NCI-H2107 treated with DMSO at 0.1 percent for 48 hours (cell line): Measurements from ENCODE around the gene FGF10.

Experiments used
- DNase-seq: peaks from one replicate; lab custom pipeline; 2025; ENCODE audit not compliant: unreplicated experiment; lab: John Stamatoyannopoulos, UW

Gene FGF10

DNA sequence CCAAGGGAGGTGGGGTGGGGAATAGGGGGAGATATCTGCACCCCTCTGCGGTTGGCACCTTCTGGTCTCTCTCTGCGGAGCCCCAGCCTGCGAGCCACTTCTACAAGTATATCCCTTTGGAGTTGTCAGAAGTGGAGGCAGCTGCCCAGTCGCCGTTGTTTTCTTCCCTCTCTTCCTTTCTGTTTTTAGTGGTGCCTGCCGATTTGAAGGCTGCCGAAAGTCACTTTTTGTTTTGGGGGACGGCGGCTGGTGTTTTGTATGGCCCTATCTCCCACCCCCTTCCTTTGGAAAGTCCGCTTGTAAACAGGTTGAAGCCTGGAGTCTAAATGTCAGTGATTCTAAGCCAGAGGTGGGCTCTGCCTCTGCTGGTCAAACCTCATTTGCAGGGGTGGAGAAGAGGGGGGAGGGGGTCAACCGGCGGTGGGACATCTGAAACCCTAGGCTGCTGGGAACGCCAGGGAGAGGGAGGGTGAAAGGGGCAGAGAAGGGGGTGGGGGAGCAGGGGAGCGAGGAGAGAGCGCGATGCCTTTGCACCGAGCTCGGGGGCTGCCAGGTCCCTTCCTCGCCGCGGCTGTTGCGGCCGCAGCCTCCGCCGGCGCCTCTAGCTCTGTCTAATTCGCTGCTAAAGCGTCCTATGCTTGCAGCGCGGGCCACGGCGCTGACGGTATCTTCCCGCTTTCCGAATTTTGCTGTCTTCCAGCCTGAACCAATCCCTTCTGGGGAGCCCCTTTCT, at the start of gene FGF10:
Gene FGF10, minus strand, starts transcription at position 331 of the 733 bp plus-strand sequence. CDS start 738 bp downstream, outside the sequence.
- DNase-seq: peak; percentile 14

- no peak for DNase-seq
These were observed 37.7 kb upstream of the FGF10 start for GRCh38 chr5:44426944-44427343.

GRCh38 chr5:44412286-44412685, 23.1 kb upstream of the FGF10 start:
- DNase-seq: no peak

DNA sequence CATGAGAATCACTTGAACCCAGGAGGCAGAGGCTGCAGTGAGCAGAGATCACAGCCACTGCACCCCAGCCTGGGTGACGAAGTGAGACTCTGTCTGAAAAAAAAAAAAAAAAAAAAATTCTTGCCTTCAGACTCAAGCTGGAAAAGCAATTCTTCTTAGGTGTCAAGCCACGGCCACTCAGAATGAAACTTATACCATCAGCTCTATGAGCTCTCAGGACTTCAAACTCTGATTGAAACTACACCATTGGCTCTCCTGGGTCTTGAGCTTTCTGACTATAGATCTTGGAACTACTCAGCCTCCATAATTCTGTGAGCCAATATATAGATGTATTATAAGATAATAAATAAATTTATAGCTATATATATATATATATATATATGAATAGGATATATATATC, 12.9 kb upstream of the FGF10 start:
- no peak for DNase-seq

DNA sequence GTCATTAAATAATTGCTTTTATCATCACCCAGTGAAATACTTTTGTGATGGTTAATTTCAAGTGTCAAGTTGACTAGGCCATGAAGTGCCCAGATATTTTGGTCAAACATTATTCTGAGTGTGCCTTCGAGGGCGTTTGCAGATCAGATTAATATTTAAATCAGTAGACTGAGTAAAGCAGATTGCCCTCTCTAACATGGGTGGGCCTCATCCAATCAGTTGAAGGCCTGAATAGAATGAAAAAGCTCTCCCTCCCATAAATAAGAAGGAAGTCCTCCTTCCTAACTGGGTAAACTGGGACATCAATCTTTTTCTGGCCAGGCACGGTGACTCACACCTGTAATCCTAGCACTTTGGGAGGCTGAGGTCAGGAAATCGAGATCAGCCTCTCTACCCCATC, 12.4 kb upstream of the FGF10 start:
- no peak for DNase-seq

DNA sequence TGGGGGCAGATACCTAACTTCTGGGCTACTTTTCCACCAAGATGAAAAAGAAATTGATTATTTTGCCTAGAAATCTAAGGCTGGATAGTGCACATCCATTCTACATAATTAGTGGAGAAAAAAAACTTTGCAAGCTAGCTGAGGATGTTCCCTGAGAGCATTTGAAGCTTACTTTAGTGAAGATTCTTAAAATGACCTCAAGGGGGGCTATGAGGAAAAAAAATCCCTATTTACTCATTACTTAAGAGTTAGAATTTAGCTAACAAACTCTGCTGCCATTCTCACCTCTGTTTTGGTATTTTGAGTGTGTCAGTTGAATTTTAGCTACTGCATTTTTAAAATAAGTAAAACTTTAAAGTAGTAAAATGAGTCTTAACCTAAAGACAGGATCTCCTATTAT, 9.2 kb upstream of the FGF10 start:
- DNase-seq: no peak

GRCh38 chr5:44396312-44396711, 7.1 kb upstream of the FGF10 start:
- no peak for DNase-seq

GRCh38 chr5:44390351-44390750, 1.1 kb upstream of the FGF10 start:
- DNase-seq: no peak

DNA sequence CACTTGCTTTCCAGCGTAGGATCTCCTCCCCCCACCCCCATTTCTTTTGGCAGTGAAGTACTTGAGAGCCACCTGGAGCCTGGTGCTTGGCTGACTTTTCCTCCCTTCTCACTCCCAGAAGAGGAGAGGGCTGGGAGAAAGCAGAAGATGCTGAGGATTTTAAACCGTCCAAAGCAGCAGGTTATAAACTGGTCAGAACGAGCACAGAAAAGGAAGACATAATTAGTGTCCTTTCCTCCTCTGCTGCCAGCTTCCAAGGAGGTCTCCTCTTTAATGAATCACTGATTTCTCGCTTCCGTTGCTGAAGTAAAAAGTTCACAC, 563 bp upstream of the FGF10 start:
- no peak for DNase-seq

DNA sequence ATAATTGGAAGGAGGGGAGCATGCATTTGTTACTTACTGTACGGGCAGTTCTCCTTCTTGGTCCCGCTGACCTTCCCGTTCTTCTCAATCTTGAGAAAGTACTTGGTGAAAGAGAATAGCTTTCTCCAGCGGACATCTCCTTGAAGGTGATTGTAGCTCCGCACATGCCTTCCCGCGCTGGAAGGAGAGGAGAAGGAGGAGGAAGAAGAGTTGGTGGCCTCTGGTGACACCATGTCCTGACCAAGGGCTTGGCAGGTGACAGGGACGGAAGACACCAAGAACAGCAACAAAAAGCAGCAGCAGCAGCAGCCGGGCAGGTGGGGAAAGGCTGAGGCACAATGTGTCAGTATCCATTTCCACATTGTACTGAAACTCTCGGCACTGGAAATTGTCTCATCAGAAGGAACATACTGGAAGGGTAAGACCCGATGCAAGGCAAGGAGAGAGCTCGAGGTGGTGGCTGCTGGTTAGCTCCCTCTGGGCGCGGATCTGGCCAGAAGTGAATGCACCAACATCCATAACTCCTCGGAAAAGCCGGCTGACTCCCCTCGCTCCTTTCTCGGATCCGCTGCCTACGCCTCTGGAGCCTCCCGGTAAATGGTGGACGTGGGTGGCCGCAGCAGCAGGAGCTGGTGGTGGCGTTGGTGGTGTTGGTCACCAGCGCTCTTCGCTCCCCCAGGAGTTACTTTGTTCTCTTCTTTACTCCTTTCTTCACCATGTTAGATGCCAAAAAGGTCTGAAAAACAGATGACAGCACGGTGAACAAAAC, 715 bp downstream of the FGF10 start:
- no peak for DNase-seq

DNA sequence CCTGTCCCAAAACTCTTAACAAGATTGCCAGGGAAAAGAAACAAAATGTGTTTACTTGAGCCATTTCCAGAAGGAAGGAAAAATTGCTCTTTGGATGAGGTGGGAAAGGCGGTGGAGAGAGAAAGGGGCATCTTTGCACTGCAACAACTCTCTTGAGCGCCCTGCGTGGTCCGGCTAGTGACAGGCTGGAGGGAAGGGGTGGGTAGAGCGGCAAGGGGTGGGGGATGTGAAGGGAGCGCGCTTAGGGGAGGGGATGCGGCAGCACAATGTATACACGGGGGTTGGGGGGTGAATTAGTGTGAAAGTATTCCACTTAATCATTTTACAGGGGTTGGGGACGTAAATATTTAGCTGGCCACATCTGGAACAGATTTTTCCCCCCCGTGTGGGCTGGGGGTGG, 1.3 kb downstream of the FGF10 start:
- DNase-seq: no peak

DNA sequence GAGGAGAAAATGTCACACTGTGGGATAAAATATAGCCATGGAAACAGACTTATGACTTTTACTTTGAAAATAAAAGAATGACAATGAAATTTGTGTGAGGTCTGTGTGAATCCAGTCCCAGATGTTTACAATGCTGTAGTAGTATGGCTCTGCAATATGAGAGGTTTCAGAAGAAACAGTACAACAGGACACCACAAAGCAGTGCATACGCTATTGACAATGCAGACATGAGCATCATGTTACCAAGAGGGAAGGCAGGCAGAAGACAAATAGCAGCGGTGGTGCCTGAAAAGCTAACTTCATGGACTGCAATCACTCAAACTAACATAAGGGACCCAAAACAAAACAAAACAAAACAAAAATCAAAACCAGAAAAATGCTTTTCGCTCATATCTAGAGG, 1.8 kb downstream of the FGF10 start:
- DNase-seq: peak; percentile 13

DNA sequence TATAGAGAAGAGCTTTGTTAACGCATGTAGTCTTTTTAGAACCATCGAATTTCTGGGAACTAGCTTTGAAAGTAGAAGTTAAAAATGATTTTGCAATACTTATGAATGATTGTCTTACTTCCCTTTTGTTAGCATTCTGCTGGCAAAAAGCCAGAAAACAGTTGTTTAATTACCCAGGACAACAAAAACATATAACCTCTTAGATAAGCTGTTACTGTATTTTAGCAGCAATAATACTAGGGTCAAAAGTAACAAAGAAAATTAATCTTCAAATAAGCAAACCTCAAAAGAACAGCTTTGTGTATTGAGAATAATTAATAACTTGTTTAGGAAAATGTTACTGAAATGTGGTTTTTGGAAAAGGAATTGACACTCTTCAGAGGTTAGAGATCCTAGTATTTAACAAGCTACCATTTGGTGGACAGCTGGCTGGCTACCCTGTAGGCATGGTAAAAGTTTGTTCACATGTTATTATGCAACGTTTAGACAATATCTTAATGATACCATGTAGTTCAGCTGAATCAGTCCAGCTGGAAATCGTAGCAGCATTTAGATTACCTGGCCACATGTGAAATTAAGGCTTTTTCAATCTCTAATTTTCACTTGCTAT, 3.8 kb downstream of the FGF10 start:
- no peak for DNase-seq

- no peak for DNase-seq
These were observed 4.4 kb downstream of the FGF10 start for GRCh38 chr5:44384816-44385215.

GRCh38 chr5:44382894-44383293, 6.3 kb downstream of the FGF10 start:
- no peak for DNase-seq

DNA sequence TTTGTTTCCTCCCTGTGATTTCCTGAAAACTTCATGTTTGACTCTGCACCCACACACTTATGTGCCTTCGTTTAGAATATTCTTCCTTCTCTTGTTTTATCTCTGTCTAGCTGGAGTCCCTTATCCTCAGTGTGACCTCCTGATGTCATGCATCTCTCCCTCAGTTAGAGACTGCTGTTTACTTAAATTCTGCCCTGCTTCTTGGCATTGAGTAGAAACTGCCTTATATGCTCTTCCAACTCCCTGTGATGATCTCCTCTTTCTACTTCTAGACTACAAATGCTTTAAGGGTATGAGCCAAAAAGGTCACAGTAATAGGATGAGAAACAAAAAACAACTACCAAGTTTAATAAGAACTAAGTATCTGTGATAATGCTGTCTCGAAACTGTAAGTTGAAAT, 12.2 kb downstream of the FGF10 start:
- DNase-seq: no peak

- no peak for DNase-seq
These were observed 17.2 kb downstream of the FGF10 start for GRCh38 chr5:44372028-44372427.

- no peak for DNase-seq
These were observed 22.0 kb downstream of the FGF10 start for GRCh38 chr5:44367203-44367602.

DNA sequence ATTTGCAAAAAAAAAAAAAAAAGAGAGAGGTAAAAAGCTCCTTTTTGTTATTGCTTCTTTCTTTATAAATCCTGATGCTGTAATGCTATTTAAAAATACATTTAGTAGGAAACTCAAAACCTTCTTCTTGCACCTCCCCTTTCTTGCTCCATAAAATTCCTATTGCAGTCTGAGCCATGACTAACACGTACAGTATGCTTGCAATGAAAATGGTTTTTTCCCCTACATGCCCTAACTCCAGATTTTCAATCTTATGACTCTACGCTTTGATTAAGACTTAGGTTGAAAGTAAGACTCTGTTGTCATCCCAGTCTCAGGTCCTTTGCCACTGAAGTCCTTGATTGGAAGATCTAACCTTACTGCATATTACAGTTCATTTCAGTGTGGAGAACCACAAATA, 23.9 kb downstream of the FGF10 start:
- no peak for DNase-seq

DNA sequence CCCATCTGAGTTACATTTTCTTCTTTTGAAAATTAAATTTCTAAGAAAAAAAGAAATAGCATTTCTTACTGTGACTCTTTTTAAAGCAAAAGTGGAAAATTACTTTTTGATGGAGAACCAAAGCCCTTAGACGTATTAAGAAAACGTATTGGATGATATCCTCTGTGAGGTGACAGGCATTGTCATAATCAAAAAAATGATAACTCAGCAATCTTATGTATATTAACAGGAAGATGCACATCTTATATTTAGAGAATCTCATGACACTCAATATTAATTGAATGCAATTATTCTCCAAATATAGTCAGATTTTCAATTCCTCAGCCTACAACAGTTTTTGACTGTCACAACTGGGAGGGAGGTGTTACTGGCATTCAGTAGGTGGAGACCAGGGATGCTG, 25.1 kb downstream of the FGF10 start:
- DNase-seq: no peak

DNA sequence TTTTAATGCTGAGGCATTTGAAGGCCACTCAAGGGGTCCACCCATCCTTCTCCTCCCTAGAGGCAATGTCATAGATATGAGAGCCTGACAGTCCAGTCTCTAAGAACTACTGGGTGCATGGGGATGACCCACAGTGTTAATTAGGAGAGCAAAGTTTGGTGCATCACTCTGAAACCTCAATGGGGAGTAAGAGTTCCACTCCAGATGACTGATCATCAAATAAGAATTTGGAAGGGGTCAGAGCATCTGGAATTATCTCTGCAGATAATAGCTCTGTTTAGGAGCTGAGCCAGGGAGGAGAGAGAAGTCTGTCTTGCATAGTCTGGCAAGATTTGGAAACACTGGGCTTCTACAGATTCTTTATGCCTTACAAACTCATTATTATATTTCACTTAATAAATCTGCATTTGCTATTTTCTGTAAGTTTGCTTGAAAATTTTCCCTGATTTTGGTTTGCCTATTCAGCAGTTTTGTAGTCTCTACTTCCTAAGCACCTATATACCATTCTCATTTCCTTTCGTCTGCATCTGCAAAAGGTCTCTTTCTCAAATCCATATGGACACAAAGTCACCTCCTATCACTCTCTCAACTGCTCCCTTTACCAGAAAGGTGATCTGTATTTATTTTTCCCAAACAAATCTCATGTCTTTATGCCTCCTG, 27.7 kb downstream of the FGF10 start:
- no peak for DNase-seq

- no peak for DNase-seq
These were observed 28.3 kb downstream of the FGF10 start for GRCh38 chr5:44360919-44361318.
